Heart left ventricle (tissue), 16 donors: Measurements from ENCODE around the gene QKI. TPM values are rescaled to one million over a fixed set of nuclear protein-coding genes. Genes with fewer than 3 reads are reported as not detected.

Source experiments
- ATAC-seq, 4 donors: fragments of 200-7000 bp; cut with Tn5 transposase; one replicate each; pipeline ENCODE4 v1.9.1; 2020 to 2022; ENCODE audit warnings: moderate library complexity in 4 of 4, mild to moderate bottlenecking in 3 of 4, moderate number of reproducible peaks in 1 of 4
- DNase-seq, 5 donors: peaks; one replicate each; pipeline ENCODE4 v3.0.0-alpha.2; 2020
- H3K27ac ChIP-seq, 12 donors: fragments of 200-600 bp; sonication (generic) in 4 of 12; one replicate each; pipeline versions ENCODE4 v1.5.0 to v1.8.0; 2016 to 2022; ENCODE audit warnings: mild to moderate bottlenecking in 2 of 12
- H3K27me3 ChIP-seq, 9 donors: fragments of 200-600 bp; sonication (generic) in 2 of 9; one replicate each; pipeline versions ENCODE4 v1.5.1 to v1.8.0; 2016 to 2022; ENCODE audit warnings: mild to moderate bottlenecking in 3 of 9
- H3K36me3 ChIP-seq, 9 donors: fragments of 200-600 bp; sonication (generic) in 2 of 9; one replicate each; pipeline versions ENCODE4 v1.5.0 to v1.8.0; 2018 to 2022; ENCODE audit warnings: mild to moderate bottlenecking in 2 of 9
- H3K4me1 ChIP-seq, 12 donors: fragments of 200-600 bp; sonication (generic) in 4 of 12; one replicate each; pipeline versions ENCODE4 v1.5.0 to v1.8.0; 2016 to 2022; ENCODE audit warnings: mild to moderate bottlenecking in 3 of 12
- H3K4me3 ChIP-seq, 12 donors: fragments of 200-600 bp; sonication (generic) in 4 of 12; one replicate each; pipeline versions ENCODE4 v1.5.0 to v1.8.0; 2017 to 2022; ENCODE audit warnings: mild to moderate bottlenecking in 9 of 12, moderate library complexity in 4 of 12
- H3K9me3 ChIP-seq, 12 donors: fragments of 200-600 bp; sonication (generic) in 4 of 12; one replicate each; pipeline versions ENCODE4 v1.5.0 to v1.8.0; 2016 to 2022; ENCODE audit warnings: mild to moderate bottlenecking in 1 of 12
- CTCF ChIP-seq, 12 donors: fragments of 200-600 bp; sonication (generic) in 4 of 12; IDR thresholded peaks; one replicate each; pipeline versions ENCODE4 v1.5.0 to v1.8.0; 2018 to 2022; ENCODE audit warnings: antibody characterized with exemption in 12 of 12, mild to moderate bottlenecking in 5 of 12
- POLR2A ChIP-seq, 2 donors: fragments of 450-650 bp; IDR thresholded peaks; one replicate each; pipeline ENCODE4 v1.6.1; 2017; ENCODE audit warnings: antibody characterized with exemption in 2 of 2, mild to moderate bottlenecking in 2 of 2, moderate library complexity in 2 of 2
- WGBS, 4 donors: extraction: QIAGEN DNeasy Blood & Tissue Kit in 2 of 4; methylation state at CpG; one replicate each; pipeline versions ENCODE4 v1.1.5 to v1.1.7; 2013 to 2018; 5-methylcytosine and 5-hydroxymethylcytosine counted together
- intact Hi-C, 10 donors: fragments of 100-400 bp; cut with DNase I; formaldehyde crosslinking; loops; one replicate each; pipeline versions ENCODE4 v1.11.1 to v1.14.2; 2022
- polyA plus RNA-seq, 2 donors: library from polyadenylated mRNA; stranded (reverse); fragments of 200-250 nt; gene quantifications; one replicate each; pipeline ENCODE4 v1.2.3, GENCODE V29; 2013
- total RNA-seq, 9 donors: library from RNA; depleted of rRNA in 2 of 9; stranded (reverse); fragments of >200 nt in 2 of 9; fragmentation: NEBNext Ultra II Directional in 3 of 9; extraction: Animal tissue kit (Norgen Biotek cat#: 25700) in 3 of 9; gene quantifications; one replicate each; pipeline versions ENCODE4 v1.1.0 to v1.2.4, GENCODE V29; 2016 to 2023
- donor health status: ischemic (EF 13 %, LVEDD 7.1; RV severe dilation, severe dysfunction).
- donor health status: healthy with polysubstance abuse.
- donor health status: DM: no; HTN: yes; CAD: no.
- donor health status: DM: no; HTN: no; CAD: no.
- donor health status: ischemic (EF 25% LVEDD 6.9; RV normal size, moderate dysfunction).
- donor health status: ischemic (EF 25% LVEDD 5.7; RV mildly dilated, moderate dysfunction).
- donor health status: healthy.
- donor health status: DM: yes; HTN: yes; CAD: no.
- donor health status: ischemic (EF 35%, LVEDD 5.7; RV mildly dilated, moderate dysfunction).
- donor health status: nonischemic (EF 11% LVEDD 7.7; RV severe dilation, severe dysfunction).
- donor health status: DM: yes; HTN: yes; CAD: no.
- donor health status: PGD.
- donor health status: ischemic (EF 29% LVEDD 5.4; RV normal size, mild dysfunction).
- donor health status: nonischemic (EF 23%, LVEDD 6.1; RV moderate dilation, normal function).

QKI gene
- total and polyA plus RNA-seq, 11 donors = 80.2 to 607 (median 474) TPM

DNA sequence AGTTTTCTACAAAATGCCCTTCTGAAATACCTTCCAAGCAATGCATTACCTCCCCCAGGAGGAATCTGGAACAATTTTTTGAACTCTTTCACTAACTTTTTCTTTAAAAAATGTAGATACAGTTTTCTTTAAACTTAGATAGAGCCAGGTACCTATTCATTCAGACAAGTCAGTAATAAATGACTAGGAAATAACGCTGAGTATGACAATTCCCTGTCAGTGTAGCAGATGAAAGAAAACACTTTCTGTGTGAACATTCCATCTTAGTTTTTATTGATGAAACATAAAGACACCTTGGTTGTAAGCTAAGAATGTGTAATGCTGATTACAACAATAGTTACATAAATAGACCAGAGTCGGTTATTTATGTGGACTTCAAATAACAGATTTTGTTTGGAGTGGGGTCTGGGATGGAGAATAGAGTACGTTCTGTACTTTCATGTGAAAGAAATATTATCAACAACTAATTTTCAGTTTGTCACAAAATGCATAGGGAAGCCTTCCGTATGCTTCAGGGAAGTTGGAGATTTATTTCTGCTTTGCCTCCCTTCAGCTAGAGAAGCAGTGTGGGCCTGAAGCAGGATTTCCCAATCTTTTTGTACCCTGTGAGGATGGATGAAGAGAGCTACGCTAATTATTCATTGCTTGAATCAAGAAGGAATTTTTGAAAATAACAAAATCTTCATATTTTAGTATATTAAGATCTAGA, 19.2 kb upstream of the QKI start:
- no peaks in the 10 kb centered on the region for H3K36me3 ChIP-seq
- whole genome bisulfite sequencing, 4 donors = 83 to 91% (median 84%) methylated on average over 5 of the region's 5 CpGs
- no peak for TF ChIP-seq POLR2A (IDR thresholded peaks at IDR 0.05)
- no peak for TF ChIP-seq CTCF (IDR thresholded peaks at IDR 0.05)
- H3K4me3 ChIP-seq = no peak overlapping the region
- peaks cover 0 to 50% (median 19%) of the 10 kb centered on the region in 12 donors for H3K4me1 ChIP-seq
- H3K9me3 ChIP-seq = no peaks in the 10 kb centered on the region
- H3K27me3 ChIP-seq = no peaks in the 10 kb centered on the region
- ATAC-seq = no peak
- intact Hi-C loops = loop anchor here in 1 of 10 donors (10.0 kb wide), 1 partner anchor 50 kb away; no protein-coding TSS in a partner anchor
- H3K27ac ChIP-seq = no peak overlapping the region
- DNase-seq = no peak

DNA sequence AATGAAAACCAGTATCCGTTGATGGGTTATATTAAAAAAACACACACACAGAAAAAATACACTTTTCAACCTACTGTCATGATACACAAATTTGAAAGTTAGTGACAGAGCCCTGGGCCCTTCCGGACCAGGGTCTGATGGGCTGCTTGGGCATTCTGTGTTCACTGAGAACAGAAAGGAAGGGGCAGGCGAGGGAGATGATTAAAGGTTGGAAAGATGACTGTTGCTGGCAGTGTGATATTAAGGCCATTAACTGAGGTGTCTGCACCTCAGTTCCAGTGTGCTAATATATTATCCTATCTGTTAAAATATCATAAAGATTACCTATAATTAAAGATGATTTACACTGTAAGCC, 18.7 kb upstream of the QKI start:
- TF ChIP-seq CTCF (IDR thresholded peaks at IDR 0.05) (no peak), POLR2A (IDR thresholded peaks at IDR 0.05) (no peak)
- intact Hi-C loops = loop anchor here in 1 of 10 donors (10.0 kb wide), 1 partner anchor 51 kb away; no protein-coding TSS in a partner anchor
- no peak overlapping the region for H3K4me3 ChIP-seq
- no peak overlapping the region for H3K27ac ChIP-seq
- ATAC-seq = no peak
- H3K4me1 ChIP-seq = peaks cover 0 to 50% (median 19%) of the 10 kb centered on the region in 12 donors
- no peaks in the 10 kb centered on the region for H3K36me3 ChIP-seq
- no peaks in the 10 kb centered on the region for H3K27me3 ChIP-seq
- no peak for DNase-seq
- no peaks in the 10 kb centered on the region for H3K9me3 ChIP-seq
- 87 to 94% (median 92%) methylated on average over 3 of the region's 3 CpGs for WGBS, 4 donors

- Histone ChIP-seq H3K36me3 (no peaks in the 10 kb centered on the region), H3K4me1 (peaks cover 0 to 45% (median 11%) of the 10 kb centered on the region in 12 donors), H3K9me3 (no peaks in the 10 kb centered on the region), H3K4me3 (peak overlapping the region in 6 of 12 donors; percentile 40 to 55 (median 48)), H3K27ac (peak overlapping the region in 4 of 12 donors; percentile 9 to 49 (median 30)), H3K27me3 (no peaks in the 10 kb centered on the region)
- TF ChIP-seq POLR2A (IDR thresholded peaks at IDR 0.05) (no peak), CTCF (IDR thresholded peaks at IDR 0.05) (no peak)
- no peak for DNase-seq
- intact Hi-C loops = loop anchor here in 1 of 10 donors (10.0 kb wide), 1 partner anchor 53 kb away; no protein-coding TSS in a partner anchor
- ATAC-seq = no peak
- WGBS, 4 donors = 49 to 58% (median 53%) methylated on average over 4 of the region's 4 CpGs
Observed at GRCh38 chr6:163397326-163397725, 17.2 kb upstream of the QKI start.

DNA sequence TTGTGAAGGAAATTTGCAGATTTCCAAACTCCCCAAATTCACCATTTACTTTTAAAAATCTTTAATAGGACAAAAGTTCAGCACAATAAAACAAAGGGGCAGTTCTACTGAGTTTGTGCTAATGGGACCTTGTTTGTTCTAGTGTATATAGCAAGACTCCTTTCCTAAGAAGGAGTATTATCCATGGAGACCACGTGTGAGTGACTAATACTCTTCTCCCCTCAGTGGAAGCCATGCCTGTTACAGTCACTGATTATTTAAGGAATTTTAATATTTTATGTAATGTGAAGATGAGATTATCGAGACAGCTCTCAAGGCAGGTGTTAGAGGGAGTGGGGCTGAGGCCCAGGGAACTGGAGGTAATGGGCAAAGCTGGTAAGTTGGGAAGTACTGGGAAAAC, 16.4 kb upstream of the QKI start:
- Histone ChIP-seq H3K27ac (no peak overlapping the region), H3K36me3 (no peaks in the 10 kb centered on the region), H3K4me1 (peaks cover 0 to 40% (median 8%) of the 10 kb centered on the region in 12 donors), H3K27me3 (no peaks in the 10 kb centered on the region), H3K9me3 (no peaks in the 10 kb centered on the region), H3K4me3 (no peak overlapping the region)
- ATAC-seq (no peak), DNase-seq (no peak)
- TF ChIP-seq CTCF (IDR thresholded peaks at IDR 0.05) (no peak), POLR2A (IDR thresholded peaks at IDR 0.05) (no peak)
- 89 to 95% (median 93%) methylated on average over 2 of the region's 2 CpGs for WGBS, 4 donors
- intact Hi-C loops = loop anchor here in 1 of 10 donors (10.0 kb wide), 1 partner anchor 53 kb away; no protein-coding TSS in a partner anchor
